Fibroblast of skin of left quadriceps (primary cell): ENCODE measurements around the gene HCFC1R1.

Source experiments
- DNase-seq, 2 experiments: peaks; one replicate each; pipeline ENCODE4 v3.0.0-alpha.2; 2013; ENCODE audit warnings: low read depth in 2 of 2

HCFC1R1 gene

GRCh38 chr16:2976201-2976600 is 47.5 kb downstream of the HCFC1R1 start:
- DNase-seq, result no peak

- DNase-seq, result no peak
Measured at GRCh38 chr16:2975161-2975795, 48.5 kb downstream of the HCFC1R1 start.

- no peak for DNase-seq
Measured at GRCh38 chr16:2974319-2975056, 49.3 kb downstream of the HCFC1R1 start.

GRCh38 chr16:2973605-2974318 is 50.0 kb downstream of the HCFC1R1 start:
- no peak for DNase-seq

- DNase-seq, result no peak
Measured at GRCh38 chr16:2973093-2973492, 50.6 kb downstream of the HCFC1R1 start.
